Neural progenitor cell (in vitro differentiated cells): ENCODE results near the gene RPL7L1.

Experiments
- EZH2 ChIP-seq: fragments of 200-600 bp; sonication (generic); IDR thresholded peaks from 2 replicates; pipeline ENCODE4 v1.6.1; 2017; ENCODE audit warnings: antibody characterized with exemption, mild to moderate bottlenecking, moderate library complexity
- TF ChIP-seq, protein P1 (sequence below): fragments of 200-600 bp; sonication (generic); IDR thresholded peaks from 2 replicates; pipeline ENCODE4 v1.5.1; 2017; ENCODE audit warnings: antibody characterized with exemption, mild to moderate bottlenecking

- TF ChIP-seq, protein P1, sequence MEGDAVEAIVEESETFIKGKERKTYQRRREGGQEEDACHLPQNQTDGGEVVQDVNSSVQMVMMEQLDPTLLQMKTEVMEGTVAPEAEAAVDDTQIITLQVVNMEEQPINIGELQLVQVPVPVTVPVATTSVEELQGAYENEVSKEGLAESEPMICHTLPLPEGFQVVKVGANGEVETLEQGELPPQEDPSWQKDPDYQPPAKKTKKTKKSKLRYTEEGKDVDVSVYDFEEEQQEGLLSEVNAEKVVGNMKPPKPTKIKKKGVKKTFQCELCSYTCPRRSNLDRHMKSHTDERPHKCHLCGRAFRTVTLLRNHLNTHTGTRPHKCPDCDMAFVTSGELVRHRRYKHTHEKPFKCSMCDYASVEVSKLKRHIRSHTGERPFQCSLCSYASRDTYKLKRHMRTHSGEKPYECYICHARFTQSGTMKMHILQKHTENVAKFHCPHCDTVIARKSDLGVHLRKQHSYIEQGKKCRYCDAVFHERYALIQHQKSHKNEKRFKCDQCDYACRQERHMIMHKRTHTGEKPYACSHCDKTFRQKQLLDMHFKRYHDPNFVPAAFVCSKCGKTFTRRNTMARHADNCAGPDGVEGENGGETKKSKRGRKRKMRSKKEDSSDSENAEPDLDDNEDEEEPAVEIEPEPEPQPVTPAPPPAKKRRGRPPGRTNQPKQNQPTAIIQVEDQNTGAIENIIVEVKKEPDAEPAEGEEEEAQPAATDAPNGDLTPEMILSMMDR = no peak
- TF ChIP-seq EZH2 = no peak
Observed at GRCh38 chr6:42871711-42872110, 7.7 kb upstream of the RPL7L1 start.
